ENCODE data around the gene MED29. TPM values are rescaled to one million over a fixed set of nuclear protein-coding genes. Genes with fewer than 3 reads are reported as not detected.

The MED29 gene
- total RNA-seq, 1 donor from 2014 or later = 36.3 TPM

DNA sequence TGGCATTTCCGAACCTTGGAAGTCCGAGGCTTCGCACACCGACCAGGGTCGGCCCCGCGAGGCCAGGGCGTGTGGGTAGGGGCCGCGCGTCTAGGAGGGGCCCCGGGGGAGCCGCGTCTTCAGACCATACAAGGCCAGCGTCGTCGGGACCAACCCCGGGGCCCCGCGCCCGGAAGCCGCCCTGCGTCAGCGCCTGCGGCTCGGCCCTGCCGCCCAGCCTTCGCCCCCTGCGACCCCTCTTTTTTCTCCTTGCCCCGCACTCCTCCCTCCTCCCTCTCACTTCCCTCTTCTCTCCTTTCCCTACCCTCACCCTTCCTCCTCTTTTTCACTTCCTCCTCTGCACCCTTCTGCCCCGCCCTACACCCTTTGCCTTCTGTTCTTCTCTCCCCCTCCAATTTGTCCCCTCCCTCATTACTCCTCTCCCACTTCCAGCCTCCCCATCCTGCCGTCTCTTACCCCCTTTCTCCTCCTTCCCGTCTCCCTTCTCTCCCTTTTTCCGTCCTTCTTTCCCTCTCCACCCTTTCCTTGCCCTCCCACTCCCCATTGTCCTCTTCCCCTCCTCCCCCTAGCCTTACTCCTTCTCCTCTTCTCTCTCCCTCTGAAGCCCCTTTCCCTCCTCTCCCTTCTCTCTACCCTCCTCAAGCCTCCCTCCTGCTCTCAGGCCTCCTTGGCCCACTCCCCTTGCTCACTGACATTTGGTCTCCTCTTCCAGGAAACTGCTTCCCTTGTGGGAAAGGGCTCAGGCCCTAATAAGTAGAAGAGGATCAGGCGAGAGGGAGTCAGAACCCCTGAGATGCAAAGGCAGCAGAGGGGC is 19.0 kb downstream of the MED29 start:
- TF ChIP-seq, protein P1, sequence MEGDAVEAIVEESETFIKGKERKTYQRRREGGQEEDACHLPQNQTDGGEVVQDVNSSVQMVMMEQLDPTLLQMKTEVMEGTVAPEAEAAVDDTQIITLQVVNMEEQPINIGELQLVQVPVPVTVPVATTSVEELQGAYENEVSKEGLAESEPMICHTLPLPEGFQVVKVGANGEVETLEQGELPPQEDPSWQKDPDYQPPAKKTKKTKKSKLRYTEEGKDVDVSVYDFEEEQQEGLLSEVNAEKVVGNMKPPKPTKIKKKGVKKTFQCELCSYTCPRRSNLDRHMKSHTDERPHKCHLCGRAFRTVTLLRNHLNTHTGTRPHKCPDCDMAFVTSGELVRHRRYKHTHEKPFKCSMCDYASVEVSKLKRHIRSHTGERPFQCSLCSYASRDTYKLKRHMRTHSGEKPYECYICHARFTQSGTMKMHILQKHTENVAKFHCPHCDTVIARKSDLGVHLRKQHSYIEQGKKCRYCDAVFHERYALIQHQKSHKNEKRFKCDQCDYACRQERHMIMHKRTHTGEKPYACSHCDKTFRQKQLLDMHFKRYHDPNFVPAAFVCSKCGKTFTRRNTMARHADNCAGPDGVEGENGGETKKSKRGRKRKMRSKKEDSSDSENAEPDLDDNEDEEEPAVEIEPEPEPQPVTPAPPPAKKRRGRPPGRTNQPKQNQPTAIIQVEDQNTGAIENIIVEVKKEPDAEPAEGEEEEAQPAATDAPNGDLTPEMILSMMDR (IDR thresholded peaks at IDR 0.05; ENCODE audit: unreplicated experiment) = peak; percentile 1
- Mint-ChIP-seq H3K36me3 (ENCODE audit: insufficient read depth) (peaks cover 4% of the 10 kb centered on the region), H3K27ac (peak overlapping the region; percentile 96), H3K4me1 (ENCODE audit: low read depth) (peaks cover 44% of the 10 kb centered on the region), H3K9me3 (ENCODE audit: low read depth) (no peaks in the 10 kb centered on the region), H3K4me3 (ENCODE audit: low read depth) (peak overlapping the region; percentile 98), H3K27me3 (no peaks in the 10 kb centered on the region)
- DNase-seq (ENCODE audit: low spot score, unreplicated experiment) = no peak

DNA sequence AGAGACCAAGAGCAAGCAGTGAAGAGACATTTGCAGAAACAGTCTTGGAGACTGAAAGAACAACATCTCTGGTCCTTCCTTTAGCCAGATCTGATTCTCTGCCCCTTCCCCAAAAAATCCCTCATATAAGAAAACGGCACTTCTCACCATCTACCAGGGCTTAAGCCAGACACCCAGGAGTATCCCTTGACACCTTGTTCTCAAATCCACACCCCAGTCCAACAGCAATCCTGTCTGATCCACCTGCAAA is 19.6 kb downstream of the MED29 start:
- Mint-ChIP-seq H3K36me3 (ENCODE audit: insufficient read depth) (peaks cover 4% of the 10 kb centered on the region), H3K4me1 (ENCODE audit: low read depth) (peaks cover 46% of the 10 kb centered on the region), H3K27ac (peak overlapping the region; percentile 96)

DNA sequence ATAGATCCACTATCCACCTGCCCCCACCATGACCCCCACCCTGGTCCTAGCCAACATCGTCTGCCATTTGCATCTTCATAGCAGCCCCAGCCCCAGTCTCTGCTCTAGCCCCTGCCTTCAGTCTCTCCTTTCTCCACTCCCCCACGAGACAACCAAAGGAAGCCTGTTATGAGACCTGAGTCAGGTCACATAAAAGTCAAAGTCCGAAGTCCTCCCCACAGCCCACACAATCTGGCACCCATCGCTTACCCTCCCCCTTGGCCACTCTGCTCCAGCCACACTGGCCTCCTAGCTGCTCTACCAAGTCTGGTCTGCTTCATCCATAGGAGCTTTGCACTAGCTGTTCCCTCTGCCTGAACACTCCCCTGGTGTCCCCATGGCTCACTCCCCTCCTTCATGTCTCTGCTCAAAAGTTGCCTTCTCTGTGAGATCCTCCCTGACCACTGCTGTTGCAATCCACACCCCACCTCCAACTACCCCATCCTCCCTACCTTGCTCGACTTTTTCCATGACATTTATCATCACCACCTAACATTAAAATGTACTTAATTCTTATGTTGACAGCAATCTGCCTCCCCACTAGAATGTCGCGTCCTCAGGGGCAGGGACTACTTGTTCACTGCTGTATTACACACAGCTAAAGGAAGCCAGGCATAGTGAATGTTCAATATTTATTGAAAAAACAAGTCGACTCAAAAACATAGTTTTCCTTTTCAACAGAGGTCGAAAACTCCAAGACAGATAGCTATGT is 20.1 kb downstream of the MED29 start:
- TF ChIP-seq, protein P1 (IDR thresholded peaks at IDR 0.05; ENCODE audit: unreplicated experiment) = no peak
- Mint-ChIP-seq H3K27me3 (no peaks in the 10 kb centered on the region), H3K4me3 (ENCODE audit: low read depth) (peak overlapping the region; percentile 98), H3K4me1 (ENCODE audit: low read depth) (peaks cover 44% of the 10 kb centered on the region), H3K36me3 (ENCODE audit: insufficient read depth) (peaks cover 4% of the 10 kb centered on the region), H3K9me3 (ENCODE audit: low read depth) (no peaks in the 10 kb centered on the region), H3K27ac (peak overlapping the region; percentile 96)
- no peak for DNase-seq (ENCODE audit: low spot score, unreplicated experiment)

More for the DNA sequence above, 19.6 kb downstream of the MED29 start:
- Mint-ChIP-seq H3K9me3 (ENCODE audit: low read depth) (no peaks in the 10 kb centered on the region), H3K27me3 (no peaks in the 10 kb centered on the region), H3K4me3 (ENCODE audit: low read depth) (peak overlapping the region; percentile 98)
- TF ChIP-seq, protein P1 (IDR thresholded peaks at IDR 0.05; ENCODE audit: unreplicated experiment) = no peak
- no peak for DNase-seq (ENCODE audit: low spot score, unreplicated experiment)

DNA sequence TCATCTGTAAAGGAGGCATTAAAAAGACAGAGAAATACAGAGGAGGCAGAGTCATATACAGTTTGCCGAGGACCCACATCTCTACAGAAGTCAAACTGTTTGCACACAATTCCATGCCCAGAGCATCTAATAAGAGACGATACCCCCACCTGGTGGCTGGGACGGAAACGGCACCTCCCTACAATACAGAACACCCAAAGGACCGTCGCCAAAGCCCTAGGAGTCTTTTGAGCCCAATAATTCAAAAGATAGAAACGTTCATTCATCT is 20.6 kb downstream of the MED29 start:
- peaks cover 4% of the 10 kb centered on the region for H3K36me3 Mint-ChIP-seq (ENCODE audit: insufficient read depth)
- no peaks in the 10 kb centered on the region for H3K27me3 Mint-ChIP-seq
- H3K27ac Mint-ChIP-seq = peak overlapping the region; percentile 96
- peaks cover 43% of the 10 kb centered on the region for H3K4me1 Mint-ChIP-seq (ENCODE audit: low read depth)
- H3K9me3 Mint-ChIP-seq (ENCODE audit: low read depth) = no peaks in the 10 kb centered on the region
- TF ChIP-seq, protein P1 (IDR thresholded peaks at IDR 0.05; ENCODE audit: unreplicated experiment) = peak; percentile 90
- H3K4me3 Mint-ChIP-seq (ENCODE audit: low read depth) = peak overlapping the region; percentile 98
- DNase-seq (ENCODE audit: low spot score, unreplicated experiment) = peak; percentile 71

DNA sequence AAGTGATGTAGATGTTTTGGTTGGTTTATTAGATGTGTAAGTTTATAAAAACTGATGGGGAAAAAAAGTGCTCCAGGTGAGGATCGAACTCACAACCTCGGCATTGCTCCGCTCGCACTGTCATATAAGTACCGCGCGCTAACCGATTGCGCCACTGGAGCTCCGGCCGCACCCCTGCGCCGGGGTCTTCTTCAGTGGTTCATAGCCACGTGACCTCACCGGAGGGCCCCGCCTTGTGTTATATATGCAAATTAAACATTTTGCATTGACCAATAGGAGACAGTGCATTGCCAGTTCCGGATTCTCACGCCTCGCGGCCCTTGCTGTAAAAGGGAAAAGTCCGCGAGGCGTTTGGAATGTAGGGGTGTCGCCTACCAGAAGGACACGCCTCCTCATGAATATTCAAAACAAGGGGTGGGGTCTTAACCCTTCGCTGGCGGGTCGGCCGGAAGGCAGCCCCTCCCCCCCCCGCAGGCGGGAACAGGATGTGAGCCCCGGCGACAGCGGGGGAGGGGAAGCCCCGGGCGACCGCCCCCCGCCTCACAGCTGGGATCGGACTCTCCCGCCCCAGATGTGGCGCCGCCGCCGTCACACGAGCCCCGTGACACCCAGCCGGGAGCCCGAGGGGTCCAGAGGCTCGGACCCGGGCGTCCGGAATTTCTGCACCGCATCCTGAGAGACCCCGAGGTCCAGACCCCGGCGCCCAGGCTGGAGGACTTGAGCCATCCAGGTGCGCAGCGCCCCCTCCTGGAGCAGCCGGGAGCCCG is 21.1 kb downstream of the MED29 start, which contains the start of gene PLEKHG2:
TSS of gene PLEKHG2 (plus strand) at position 570 of the 767 bp plus-strand sequence. CDS start 1,418 bp downstream, outside the sequence.
- Mint-ChIP-seq H3K4me3 (ENCODE audit: low read depth) (peak within 1 kb of the TSS; percentile 98), H3K4me1 (ENCODE audit: low read depth) (peaks cover 41% of the 10 kb centered on the region), H3K36me3 (ENCODE audit: insufficient read depth) (peaks cover 4% of the 10 kb centered on the region)

More for the DNA sequence above, 21.1 kb downstream of the MED29 start, which contains the start of gene PLEKHG2:
- H3K27ac Mint-ChIP-seq = peak within 1 kb of the TSS; percentile 96
- TF ChIP-seq, protein P1 (IDR thresholded peaks at IDR 0.05; ENCODE audit: unreplicated experiment) = peak; percentile 98
- no peaks in the 10 kb centered on the region for H3K9me3 Mint-ChIP-seq (ENCODE audit: low read depth)
- H3K27me3 Mint-ChIP-seq = no peaks in the 10 kb centered on the region
- peak; percentile 97 for DNase-seq (ENCODE audit: low spot score, unreplicated experiment)

All from progenitor cell of endocrine pancreas (in vitro differentiated cells).